ENCODE measurements around the gene PMM1. TPM values are rescaled to one million over a fixed set of nuclear protein-coding genes. Genes with fewer than 3 reads are reported as not detected.

PMM1 gene
- total RNA-seq, result 26.2 and 31.1 TPM in 2 replicates

GRCh38 chr22:41589391-41590241 lies at the start of gene PMM1:
TSS of gene PMM1 (minus strand) at chr22:41589840. CDS start at chr22:41589805, 35 bp downstream.

DNA sequence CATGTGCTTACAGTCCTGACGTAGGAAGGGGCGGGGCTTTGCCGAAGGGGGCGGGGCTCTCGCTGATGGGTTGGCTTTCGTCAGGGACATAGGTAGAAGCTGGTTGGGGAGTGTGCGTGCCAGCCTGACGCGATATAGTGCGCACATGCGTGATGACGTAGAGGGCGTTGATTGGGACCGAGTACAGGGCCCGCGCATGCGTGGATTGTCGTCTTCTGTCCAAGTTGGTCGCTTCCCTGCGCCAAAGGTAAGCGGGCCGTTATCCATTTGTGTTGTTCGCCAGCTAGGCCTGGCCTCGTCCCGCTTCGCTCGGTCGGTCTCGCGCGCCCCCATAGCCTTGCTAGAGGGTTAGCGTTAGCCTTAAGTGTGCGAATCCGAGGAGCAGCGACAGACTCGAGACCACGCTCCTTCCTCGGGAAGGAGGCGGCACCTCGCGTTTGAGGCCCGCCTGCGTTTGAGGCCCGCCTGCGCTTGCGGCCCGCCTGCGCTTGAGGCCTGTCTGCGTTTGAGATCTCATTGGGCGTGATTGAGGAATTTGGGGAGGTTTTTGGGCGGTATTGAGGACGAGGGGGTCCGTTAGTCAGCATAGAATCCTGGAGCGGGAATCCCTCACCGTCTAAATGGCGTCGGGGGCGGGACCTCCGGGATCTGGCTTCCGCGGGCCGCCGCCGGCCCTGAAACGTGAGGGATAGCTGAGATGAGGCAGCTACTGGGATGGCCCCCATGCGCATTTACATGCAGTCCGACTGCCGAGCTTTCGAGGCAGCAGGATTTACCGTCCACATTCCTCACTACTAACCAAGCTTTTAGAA lies 31.7 kb upstream of the PMM1 start, which contains the start of gene XRCC6:
Gene XRCC6 (plus strand): TSS at position 197 of the 812 bp plus-strand sequence. CDS start 710 bp downstream, outside the sequence.

DNA sequence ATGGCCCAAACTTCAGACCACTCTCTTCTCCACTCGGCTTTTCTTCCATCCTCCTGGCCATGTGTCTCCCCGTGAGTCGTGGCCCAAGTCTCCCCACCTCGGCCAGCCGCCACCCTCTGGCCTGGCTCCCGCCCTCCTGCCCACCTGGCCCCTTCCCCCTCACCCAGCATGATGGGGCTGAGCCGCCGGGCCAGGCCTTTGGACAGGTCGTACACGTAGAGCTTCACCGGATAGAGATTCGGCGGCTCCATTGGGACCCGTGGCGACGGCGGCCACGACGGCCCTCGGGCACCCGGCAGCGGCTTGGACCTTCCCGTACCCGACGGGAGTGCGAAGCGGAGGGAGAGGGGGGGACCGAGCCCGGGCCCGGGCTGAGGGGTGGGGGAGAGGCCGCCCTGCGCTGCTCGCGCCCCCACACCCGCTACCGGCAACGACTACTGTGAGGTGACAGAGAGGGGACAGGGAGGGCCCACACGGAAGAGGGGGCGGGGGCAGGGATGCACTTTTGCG lies 31.0 kb upstream of the PMM1 start, which contains the start of gene DESI1:
Gene DESI1 (minus strand): TSS at position 455 of the 510 bp plus-strand sequence. CDS start 204 bp downstream, at position 251.

DNA sequence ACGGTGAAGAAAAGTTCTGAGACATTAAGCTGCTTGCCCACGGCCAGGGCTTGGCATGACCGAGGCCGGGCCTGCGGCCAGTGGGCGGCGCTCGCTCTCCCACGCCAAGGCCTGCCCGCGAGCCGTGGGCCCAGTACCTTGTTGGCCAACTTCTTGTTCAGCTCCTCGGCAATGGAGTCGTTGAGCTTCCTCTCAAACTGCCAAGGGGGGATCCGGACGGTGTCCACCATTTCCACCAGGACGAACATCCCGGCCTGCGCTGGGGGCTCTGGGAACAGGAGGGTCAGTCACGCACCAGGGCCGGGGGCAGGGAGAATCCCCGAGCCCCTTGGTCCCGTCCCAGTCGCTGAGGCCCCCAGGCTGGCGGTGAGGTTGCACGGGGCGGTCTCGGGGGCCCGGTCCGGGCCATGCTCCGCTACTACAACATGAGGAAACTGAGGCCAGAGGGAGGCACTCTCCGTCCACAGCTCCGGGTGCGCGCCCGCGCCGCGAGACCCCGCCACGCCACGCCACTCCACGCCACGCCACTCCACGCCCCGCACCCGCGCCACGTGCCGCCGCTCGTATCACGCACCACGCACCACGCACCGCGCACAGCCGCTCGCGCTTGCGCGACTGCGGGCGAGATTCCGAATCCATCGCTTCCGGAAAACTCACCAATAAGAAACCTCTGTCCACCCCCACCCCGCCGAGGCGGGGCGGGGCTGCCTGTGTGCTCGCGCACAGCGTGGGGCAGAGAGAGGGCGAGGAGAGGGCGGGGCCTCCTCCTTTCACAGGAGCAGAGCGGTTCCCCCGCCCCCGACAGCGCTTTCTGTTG lies 45.6 kb downstream of the PMM1 start, which contains the start of gene POLR3H:
Gene POLR3H (minus strand): TSS at position 617 of the 817 bp plus-strand sequence. CDS start 369 bp downstream, at position 248.

Other genes with a start within 250 kb of the PMM1 start
- 8.8 and 13.5 TPM in 2 replicates for gene TEF, start 207.9 kb downstream of the PMM1 start, total RNA-seq
- gene TOB2, start 143.0 kb downstream of the PMM1 start, total RNA-seq, result 12.4 and 14.3 TPM in 2 replicates
- 61.5 and 86.0 TPM in 2 replicates for gene PHF5A, start 121.1 kb downstream of the PMM1 start, total RNA-seq
- gene ACO2, start 120.7 kb downstream of the PMM1 start, total RNA-seq, result 72.7 and 77.5 TPM in 2 replicates
- gene POLR3H, start 45.4 kb downstream of the PMM1 start, total RNA-seq, result 21.0 and 26.3 TPM in 2 replicates
- gene CSDC2, start 28.8 kb downstream of the PMM1 start, total RNA-seq, result 9.8 and 11.4 TPM in 2 replicates
- gene DESI1, start 31.2 kb upstream of the PMM1 start, total RNA-seq, result 4.8 and 8.7 TPM in 2 replicates
- gene XRCC6, start 31.5 kb upstream of the PMM1 start, total RNA-seq, result 251 and 299 TPM in 2 replicates
- 67.5 and 69.0 TPM in 2 replicates for gene SNU13, start 99.0 kb upstream of the PMM1 start, total RNA-seq
- 0.17 and 1.6 TPM in 2 replicates for gene MEI1, start 109.7 kb upstream of the PMM1 start, total RNA-seq
- 5.5 and 5.7 TPM in 2 replicates for gene CCDC134, start 210.8 kb upstream of the PMM1 start, total RNA-seq
- 39.7 and 53.0 TPM in 2 replicates for gene SREBF2, start 243.3 kb upstream of the PMM1 start, total RNA-seq

Measured in bronchial smooth muscle cell (primary cell).